Uterus (tissue), 4 donors: ENCODE results near the gene SETD3. TPM values are rescaled to one million over a fixed set of nuclear protein-coding genes. Genes with fewer than 3 reads are reported as not detected.
"Not testable (repeated sequence)": the region's sequence is repeated elsewhere in the genome, so short reads cannot be mapped to it uniquely, and the experiment has no call there.

Experiments
- DNase-seq, 2 donors: peaks; one replicate each; pipeline ENCODE4 v3.0.0-alpha.2; 2019 to 2020
- H3K27ac ChIP-seq, 2 donors: fragments of 200-600 bp; sonication (generic); 1 replicate in 1 of 2; 2 replicates in 1 of 2; pipeline ENCODE4 v1.5.1; 2016 to 2018
- H3K27me3 ChIP-seq, 2 donors: fragments of 200-600 bp; sonication (generic); one replicate each; pipeline ENCODE4 v1.5.1; 2018 to 2019; ENCODE audit warnings: control low read depth in 1 of 2
- H3K36me3 ChIP-seq, 2 donors: fragments of 200-600 bp; sonication (generic); one replicate each; pipeline ENCODE4 v1.5.1; 2019; ENCODE audit warnings: control low read depth in 1 of 2
- H3K4me1 ChIP-seq, 2 donors: fragments of 200-600 bp; sonication (generic); one replicate each; pipeline ENCODE4 v1.5.1; 2018 to 2019; ENCODE audit warnings: control low read depth in 1 of 2
- H3K4me3 ChIP-seq, 2 donors: fragments of 200-600 bp; sonication (generic); 1 replicate in 1 of 2; 2 replicates in 1 of 2; pipeline ENCODE4 v1.5.1; 2018 to 2019; ENCODE audit warnings: mild to moderate bottlenecking in 1 of 2
- H3K9me3 ChIP-seq, 2 donors: fragments of 200-600 bp; sonication (generic); one replicate each; pipeline ENCODE4 v1.5.1; 2019; ENCODE audit warnings: control low read depth in 1 of 2
- POLR2A ChIP-seq, 2 donors: fragments of 450-650 bp; IDR thresholded peaks; one replicate each; pipeline ENCODE4 v1.6.1; 2016; ENCODE audit warnings: antibody characterized with exemption in 2 of 2, mild to moderate bottlenecking in 1 of 2, moderate library complexity in 1 of 2
- intact Hi-C: fragments of 100-400 bp; cut with DNase I; formaldehyde crosslinking; loops from one replicate; pipeline ENCODE4 v1.15.1; 2023; ENCODE audit warnings: low total_unique reads
- small RNA-seq: library from RNA; depleted of rRNA; stranded (forward); fragments of <200 nt; gene quantifications from one replicate; pipeline ENCODE3, GENCODE V24; 2016
- total RNA-seq, 4 donors: library from RNA; depleted of rRNA in 3 of 4; stranded (reverse); fragments of >200 nt in 3 of 4; gene quantifications; one replicate each; pipeline versions ENCODE4 v1.1.0 to v1.2.4, GENCODE V29; 2014 to 2023
- TF ChIP-seq, protein P1 (sequence below), 4 experiments: fragments of 200-600 bp in 2 of 4; fragments of 450-650 bp in 2 of 4; sonication (generic) in 2 of 4; IDR thresholded peaks; one replicate each; pipeline ENCODE4 v1.5.1; 2016 to 2019; ENCODE audit warnings: antibody characterized with exemption in 4 of 4, mild to moderate bottlenecking in 2 of 4, moderate library complexity in 1 of 4
- donor health status: DM: yes; HTN: yes; CAD: no.

The SETD3 gene
- total RNA-seq, 4 donors from 2014 or later = 98.1 to 151 (median 121) TPM

DNA sequence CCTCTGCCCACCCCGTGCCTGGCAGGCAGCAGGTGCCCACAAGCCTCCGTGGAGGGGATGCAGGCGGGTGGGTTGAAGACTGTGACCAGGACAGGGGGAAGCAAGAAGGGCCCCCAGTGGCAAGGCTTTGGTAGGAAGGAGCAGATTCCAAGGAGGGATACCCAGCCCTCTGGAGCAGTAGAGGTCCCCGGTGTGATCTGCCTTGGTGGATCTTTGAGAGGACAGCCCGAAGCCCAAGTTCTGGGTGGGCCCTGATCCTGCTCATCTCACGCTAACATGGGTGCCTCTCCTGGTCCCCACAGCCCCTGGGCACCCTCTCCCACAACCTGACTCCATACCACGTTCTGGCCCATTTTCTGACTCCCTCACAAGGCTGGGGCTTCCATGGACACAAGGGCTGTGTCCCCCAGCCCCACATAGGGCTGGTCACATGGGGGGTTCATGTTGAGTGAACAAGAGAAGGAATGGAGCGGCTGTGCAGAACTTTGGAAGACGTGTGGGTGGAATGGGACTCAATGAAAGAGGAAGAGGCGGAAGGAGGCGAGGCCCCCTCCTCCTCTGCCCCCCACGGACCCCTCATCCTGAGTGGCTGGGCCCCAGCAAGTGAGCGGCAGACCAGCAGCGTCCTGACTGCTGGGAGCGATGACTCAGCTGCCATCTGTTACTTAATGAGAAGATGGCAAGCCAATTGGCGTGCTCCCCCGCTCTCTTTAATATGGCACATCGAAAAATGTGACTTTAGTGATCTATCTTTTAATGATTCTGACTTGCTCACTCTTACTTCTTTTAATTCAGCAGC is 131.6 kb downstream of the SETD3 start:
- TF ChIP-seq, protein P1, sequence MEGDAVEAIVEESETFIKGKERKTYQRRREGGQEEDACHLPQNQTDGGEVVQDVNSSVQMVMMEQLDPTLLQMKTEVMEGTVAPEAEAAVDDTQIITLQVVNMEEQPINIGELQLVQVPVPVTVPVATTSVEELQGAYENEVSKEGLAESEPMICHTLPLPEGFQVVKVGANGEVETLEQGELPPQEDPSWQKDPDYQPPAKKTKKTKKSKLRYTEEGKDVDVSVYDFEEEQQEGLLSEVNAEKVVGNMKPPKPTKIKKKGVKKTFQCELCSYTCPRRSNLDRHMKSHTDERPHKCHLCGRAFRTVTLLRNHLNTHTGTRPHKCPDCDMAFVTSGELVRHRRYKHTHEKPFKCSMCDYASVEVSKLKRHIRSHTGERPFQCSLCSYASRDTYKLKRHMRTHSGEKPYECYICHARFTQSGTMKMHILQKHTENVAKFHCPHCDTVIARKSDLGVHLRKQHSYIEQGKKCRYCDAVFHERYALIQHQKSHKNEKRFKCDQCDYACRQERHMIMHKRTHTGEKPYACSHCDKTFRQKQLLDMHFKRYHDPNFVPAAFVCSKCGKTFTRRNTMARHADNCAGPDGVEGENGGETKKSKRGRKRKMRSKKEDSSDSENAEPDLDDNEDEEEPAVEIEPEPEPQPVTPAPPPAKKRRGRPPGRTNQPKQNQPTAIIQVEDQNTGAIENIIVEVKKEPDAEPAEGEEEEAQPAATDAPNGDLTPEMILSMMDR (IDR thresholded peaks at IDR 0.05) = no peak
- TF ChIP-seq POLR2A (IDR thresholded peaks at IDR 0.05) = no peak
- no peaks in the 10 kb centered on the region for H3K4me1 ChIP-seq
- no peaks in the 10 kb centered on the region for H3K9me3 ChIP-seq
- intact Hi-C loops = no loop called here
- DNase-seq = no peak
- H3K36me3 ChIP-seq = no peaks in the 10 kb centered on the region
- H3K27me3 ChIP-seq = no peaks in the 10 kb centered on the region
- no peak overlapping the region for H3K27ac ChIP-seq
- H3K4me3 ChIP-seq = no peak overlapping the region

DNA sequence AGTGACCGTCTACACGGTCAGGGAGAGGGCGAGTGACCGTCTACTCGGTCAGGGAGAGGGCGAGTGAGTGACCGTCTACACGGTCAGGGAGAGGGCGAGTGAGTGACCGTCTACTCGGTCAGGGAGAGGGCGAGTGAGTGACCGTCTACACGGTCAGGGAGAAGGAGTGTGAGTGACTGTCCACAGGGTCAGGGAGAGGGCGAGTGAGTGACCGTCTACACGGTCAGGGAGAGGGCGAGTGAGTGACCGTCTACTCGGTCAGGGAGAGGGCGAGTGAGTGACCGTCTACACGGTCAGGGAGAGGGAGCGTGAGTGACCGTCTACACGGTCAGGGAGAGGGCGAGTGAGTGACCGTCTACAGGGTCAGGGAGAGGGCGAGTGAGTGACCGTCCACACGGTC is 132.4 kb downstream of the SETD3 start:
- H3K36me3 ChIP-seq, DNase-seq, H3K27ac ChIP-seq, H3K9me3 ChIP-seq, H3K4me3 ChIP-seq, H3K27me3 ChIP-seq, H3K4me1 ChIP-seq, intact Hi-C loops: not testable (repeated sequence)

Small RNA genes within 50 kb of the gene (small RNA-seq; reads per million reads assigned to genes)
- gene RNU6-91P = not detected

Other genes starting within 250 kb of the SETD3 start
- gene BCL11B, start 208.7 kb downstream of the SETD3 start, total RNA-seq = under 1 TPM in 3 of 4 donors, not detected in 1; 0.29 to 0.55 (median 0.46) TPM
- 10 to 100 TPM; 17.4 to 43.2 (median 34.4) TPM for gene CCNK, start 550 bp upstream of the SETD3 start, total RNA-seq
- 10 to 100 TPM in 2 of 4 donors, 1 to 10 TPM in 1, under 1 TPM in 1; 0.88 to 56.3 (median 13.6) TPM for gene CCDC85C, start 123.3 kb upstream of the SETD3 start, total RNA-seq
- 1 to 10 TPM in 3 of 4 donors, under 1 TPM in 1; under 0.01 to 8.2 (median 3.0) TPM for gene HHIPL1, start 164.3 kb upstream of the SETD3 start, total RNA-seq
- gene CYP46A1, start 203.4 kb upstream of the SETD3 start, total RNA-seq = 1 to 10 TPM in 2 of 4 donors, under 1 TPM in 2; 0.26 to 6.4 (median 1.7) TPM